ENCODE results near the gene F2.

F2 gene

GRCh38 chr11:46743693-46744339 is 24.8 kb downstream of the F2 start:
- no peak for DNase-seq

- no peak for DNase-seq
Observed at GRCh38 chr11:46745328-46745727, 26.3 kb downstream of the F2 start.

DNA sequence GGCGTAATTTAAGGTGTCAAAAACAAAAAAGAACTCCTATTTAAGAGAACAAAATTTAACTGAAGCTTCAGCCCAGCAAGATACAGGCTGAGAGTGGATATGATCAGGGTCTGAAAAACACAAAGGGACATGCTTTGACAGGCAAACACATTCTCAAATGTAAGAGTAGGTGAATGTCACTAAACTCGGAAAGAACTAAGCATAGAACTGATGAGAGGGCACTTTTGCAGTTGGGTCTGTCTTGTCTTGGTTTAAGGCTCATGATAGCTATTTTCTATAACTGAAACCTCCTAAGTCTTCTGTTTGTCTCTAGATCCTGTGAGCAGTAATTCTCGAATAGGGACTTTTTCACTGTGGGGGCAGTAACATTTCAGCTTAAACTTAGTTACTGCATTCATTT is 27.0 kb downstream of the F2 start:
- DNase-seq, result no peak

- no peak for DNase-seq
Observed at GRCh38 chr11:46747150-46747549, 28.1 kb downstream of the F2 start.

- DNase-seq, result no peak
Observed at GRCh38 chr11:46755962-46756361, 36.9 kb downstream of the F2 start.

DNA sequence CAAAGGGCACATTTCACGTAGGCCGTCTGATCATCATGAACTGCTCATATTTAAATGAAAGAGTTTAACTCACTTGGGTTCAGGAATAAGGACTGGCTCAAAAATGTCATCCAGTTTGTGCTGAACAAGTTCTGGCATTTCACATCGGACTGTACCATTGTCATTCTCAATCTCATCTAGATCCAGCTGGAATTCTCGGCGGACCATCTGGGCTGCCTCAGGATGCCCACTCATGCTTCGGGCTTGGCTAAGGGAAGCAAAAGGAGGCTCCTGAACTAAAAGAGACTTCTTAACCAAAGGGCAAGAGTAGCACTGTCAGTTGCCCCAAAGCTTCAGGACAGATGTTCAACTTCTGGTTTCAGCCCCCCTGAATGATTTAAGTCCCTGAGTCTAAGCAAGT is 40.2 kb downstream of the F2 start:
- no peak for DNase-seq

DNA sequence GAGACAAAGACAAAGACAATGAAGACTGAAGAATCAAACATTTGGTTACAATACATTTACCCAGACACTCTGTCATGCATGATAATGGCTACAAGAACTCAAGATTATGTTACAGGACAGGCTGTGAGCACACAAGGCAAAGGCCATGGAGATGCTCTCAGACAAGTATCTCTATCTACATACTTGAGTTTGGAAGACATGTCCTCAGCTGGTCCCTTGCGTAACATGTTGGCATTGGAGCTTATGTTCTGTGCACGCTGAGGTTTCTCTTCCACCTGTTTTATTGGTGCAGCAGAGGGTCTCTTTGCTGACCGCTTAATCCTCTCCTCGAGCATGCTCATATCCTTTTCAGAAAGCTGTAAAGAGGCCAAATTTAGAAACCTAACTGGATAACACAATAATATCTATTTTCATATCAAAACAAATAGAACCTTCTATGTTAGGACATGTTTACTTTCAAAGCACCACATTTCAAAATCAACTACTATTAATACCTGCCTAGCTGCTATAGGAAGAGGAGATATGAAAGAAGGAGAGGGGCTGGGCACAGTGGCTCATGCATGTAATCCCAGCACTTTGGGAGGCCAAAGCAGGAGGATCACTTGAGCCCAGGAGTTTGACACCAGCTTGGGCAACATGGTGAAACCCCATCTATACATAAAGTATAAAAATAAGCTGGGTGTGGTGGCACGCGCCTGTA is 41.6 kb downstream of the F2 start:
- DNase-seq, result no peak

DNA sequence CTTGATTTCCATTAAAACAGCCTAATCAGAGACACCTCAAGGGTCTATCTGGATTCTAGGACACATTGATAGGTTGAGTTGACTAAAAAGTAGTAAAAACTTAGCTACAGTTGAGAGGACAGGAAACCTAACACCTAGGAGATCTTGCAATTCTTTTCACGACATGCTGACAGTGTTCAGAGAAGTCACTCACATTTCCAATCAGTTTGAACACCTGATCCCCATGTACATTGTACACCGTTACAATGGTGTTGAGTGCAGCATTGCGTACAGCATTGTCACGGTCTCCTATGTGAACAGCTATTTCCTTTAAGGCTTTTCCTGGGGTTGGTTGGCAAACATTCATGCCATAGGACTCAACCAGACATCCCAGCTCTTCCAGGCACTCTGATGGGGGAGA is 42.8 kb downstream of the F2 start:
- DNase-seq, result no peak

DNA sequence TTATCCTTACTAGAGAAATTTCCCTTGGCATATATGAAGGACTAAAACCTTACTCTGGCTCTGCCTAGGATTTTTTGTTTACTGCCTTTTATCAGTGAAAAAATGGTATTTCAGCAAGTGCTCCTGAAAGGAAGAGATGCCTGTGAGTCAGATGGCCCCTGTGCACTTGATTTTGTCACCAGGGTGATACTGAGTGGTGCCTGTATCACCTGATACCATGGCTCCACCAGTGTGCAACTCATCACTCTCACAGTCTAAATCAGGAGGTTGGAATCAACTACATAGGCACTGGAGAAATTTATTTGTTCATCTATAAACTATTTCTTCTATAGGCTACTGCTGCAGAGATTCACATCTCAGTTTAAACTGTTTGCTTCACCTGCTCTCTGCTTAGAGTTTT is 43.2 kb downstream of the F2 start:
- DNase-seq, result no peak

GRCh38 chr11:46766656-46767055 is 47.6 kb downstream of the F2 start:
- no peak for DNase-seq

- no peak for DNase-seq
Observed at GRCh38 chr11:46769636-46770221, 50.7 kb downstream of the F2 start.

DNA sequence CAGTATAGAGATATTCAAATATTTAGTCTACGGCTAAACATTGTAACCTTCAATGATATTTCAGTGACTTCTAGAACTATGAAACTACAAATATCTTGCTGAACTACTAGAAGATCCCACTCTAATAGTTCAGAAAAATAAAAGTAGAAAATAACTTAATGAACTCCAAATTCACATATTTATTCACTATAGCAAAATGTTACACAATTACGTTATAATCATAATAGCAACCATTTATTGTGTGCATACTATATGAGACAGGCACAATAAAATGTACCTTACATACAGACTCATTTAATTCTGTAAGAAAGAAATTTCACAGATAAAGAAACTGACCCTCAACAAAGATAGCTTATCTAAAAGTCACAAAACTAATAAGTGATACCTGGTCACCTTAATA is 57.9 kb downstream of the F2 start:
- DNase-seq, result no peak

DNA sequence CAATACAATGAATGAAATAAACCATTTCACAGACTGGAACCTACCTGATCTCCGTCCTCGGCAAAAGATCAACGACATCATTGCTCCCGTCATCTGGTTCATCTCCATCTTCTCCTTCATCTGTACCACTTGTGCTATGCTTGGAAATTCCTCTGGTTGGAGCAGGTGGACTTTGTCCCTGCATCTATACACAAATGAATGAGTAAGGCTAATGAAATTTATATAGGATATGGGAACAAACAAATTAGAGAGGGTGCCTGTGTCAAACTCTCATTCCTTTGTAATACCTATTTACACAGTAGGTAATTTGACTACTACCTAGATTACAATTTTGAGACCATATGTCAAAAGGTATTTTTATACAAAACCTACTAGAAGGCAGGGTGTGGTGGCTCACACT is 59.4 kb downstream of the F2 start:
- DNase-seq, result no peak
